T-cell (primary cell): ENCODE results near the gene FAM47E. TPM values are rescaled to one million over a fixed set of nuclear protein-coding genes. Genes with fewer than 3 reads are reported as not detected.

Experiments used
- ATAC-seq, 4 experiments: fragments of 200-7000 bp in 3 of 4; fragments of 150-1000 bp in 1 of 4; cut with Tn5 transposase; replicated peaks in 1 of 4; 1 replicate in 3 of 4; 2 replicates in 1 of 4; pipeline ENCODE4 v1.10.0; 2021; ENCODE audit warnings: moderate library complexity in 3 of 4, mild to moderate bottlenecking in 2 of 4, moderate number of reproducible peaks in 1 of 4
- CTCF ChIA-PET, 2 donors: fragments of 300-600 bp; sonication (Branson Sonifier 250); formaldehyde crosslinking; loops; one replicate each; lab custom pipeline; 2022; ENCODE audit warnings: antibody characterized with exemption in 2 of 2; lab: Charles Lee
- POLR2A ChIA-PET, 2 donors: fragments of 300-600 bp; sonication (Branson Sonifier 250); formaldehyde crosslinking; loops; one replicate each; lab custom pipeline; 2022; ENCODE audit warnings: antibody characterized with exemption in 2 of 2; lab: Charles Lee
- DNase-seq, 35 experiments: peaks; one replicate each; pipeline versions ENCODE4 v3.0.0 to v3.0.0-alpha.2; 2013 to 2023
- H3K27ac ChIP-seq: one replicate; pipeline ENCODE4 v1.5.1; 2013; ENCODE audit warnings: low read length
- H3K27me3 ChIP-seq, 2 experiments: replicated peaks in 1 of 2; 1 replicate in 1 of 2; 2 replicates in 1 of 2; pipeline versions ENCODE4 v1.6.1 to v1.7.0; 2013; ENCODE audit warnings: low read length in 1 of 2, mixed read lengths in 1 of 2; ENCODE audit not compliant: control insufficient read depth in 2 of 2, insufficient read depth in 2 of 2; ENCODE audit errors: extremely low read depth in 1 of 2
- H3K36me3 ChIP-seq, 2 donors: 1 replicate in 1 of 2; 2 replicates in 1 of 2; pipeline versions ENCODE4 v1.6.1 to v1.7.0; 2013; ENCODE audit warnings: low read length in 1 of 2; ENCODE audit not compliant: control insufficient read depth in 2 of 2, insufficient read depth in 1 of 2; ENCODE audit errors: extremely low read depth in 1 of 2
- H3K4me1 ChIP-seq, 2 experiments: 1 replicate in 1 of 2; 2 replicates in 1 of 2; pipeline versions ENCODE4 v1.6.1 to v1.7.0; 2013; ENCODE audit warnings: low read length in 2 of 2, mixed read lengths in 1 of 2; ENCODE audit not compliant: insufficient read depth in 2 of 2, control insufficient read depth in 1 of 2; ENCODE audit errors: extremely low read depth in 1 of 2
- H3K4me3 ChIP-seq, 2 donors: 1 replicate in 1 of 2; 2 replicates in 1 of 2; pipeline versions ENCODE4 v1.5.1 to v1.7.0; 2013; ENCODE audit warnings: mild to moderate bottlenecking in 2 of 2, low read length in 1 of 2, moderate library complexity in 1 of 2; ENCODE audit not compliant: control insufficient read depth in 1 of 2; ENCODE audit errors: extremely low read depth in 1 of 2
- H3K9me3 ChIP-seq: 2 replicates; pipeline ENCODE4 v1.7.0; 2013
- H3K27ac Mint-ChIP-seq, 2 donors: one replicate each; pipeline ENCODE4 v1.8.0; 2020 to 2021; ENCODE audit warnings: mild to moderate bottlenecking in 2 of 2, mixed read lengths in 2 of 2
- H3K27me3 Mint-ChIP-seq, 2 donors: one replicate each; pipeline ENCODE4 v1.8.0; 2021 to 2022; ENCODE audit warnings: mixed read lengths in 2 of 2
- H3K36me3 Mint-ChIP-seq: one replicate; pipeline ENCODE4 v1.8.0; 2021; ENCODE audit warnings: mixed read lengths
- H3K4me1 Mint-ChIP-seq, 3 donors: one replicate each; pipeline ENCODE4 v1.8.0; 2020 to 2022; ENCODE audit warnings: mixed read lengths in 3 of 3, mild to moderate bottlenecking in 1 of 3
- H3K4me3 Mint-ChIP-seq, 3 donors: one replicate each; pipeline ENCODE4 v1.8.0; 2020 to 2022; ENCODE audit warnings: mild to moderate bottlenecking in 3 of 3, mixed read lengths in 3 of 3, moderate library complexity in 3 of 3
- H3K9me3 Mint-ChIP-seq, 3 donors: one replicate each; pipeline ENCODE4 v1.8.0; 2020 to 2022; ENCODE audit warnings: mixed read lengths in 3 of 3
- WGBS: methylation state at CpG from one replicate; pipeline ENCODE4 v1.1.5; 2013; ENCODE audit warnings: missing lambda C conversion rate; ENCODE audit not compliant: insufficient coverage; 5-methylcytosine and 5-hydroxymethylcytosine counted together
- total RNA-seq, 35 experiments: library from RNA in 6 of 35; stranded (reverse) in 6 of 35; fragments of 120-200 nt in 1 of 35; gene quantifications; one replicate each; pipeline versions ENCODE4 v1.2.1 to v1.2.4 and lab custom pipeline; 2013 to 2026

Gene FAM47E
- total RNA-seq, 5 donors from 2014 or later (not counting 1 experiment from before 2014, with no cell fraction given), result 0.19 TPM; not detected in 4

DNA sequence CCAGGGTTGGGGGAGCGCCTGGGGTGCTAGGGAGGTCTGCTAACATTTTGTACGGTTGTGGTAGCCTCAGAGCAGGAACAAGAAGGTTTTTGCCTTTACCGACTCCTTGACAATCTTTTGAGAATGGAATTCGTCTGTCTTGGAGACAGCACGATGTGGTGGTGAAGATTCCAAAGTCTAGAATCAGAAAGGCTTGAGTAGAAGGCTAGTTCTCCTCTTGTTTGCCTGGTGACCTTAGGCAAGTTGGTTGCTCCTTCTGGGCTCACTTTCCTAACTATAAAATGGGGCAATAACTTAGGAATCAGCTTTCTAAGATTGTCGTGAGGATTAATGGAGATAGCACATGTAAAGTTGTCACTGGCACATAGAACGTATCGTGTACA lies 741 bp downstream of the FAM47E start:
- H3K36me3 Mint-ChIP-seq, result no peaks in the 10 kb centered on the region
- CTCF ChIA-PET, result interaction anchor here in 1 of 2 donors (0.8 kb wide), 1 partner anchor 252 kb away, joined by 5 read pairs; no protein-coding TSS in a partner anchor
- no peaks in the 10 kb centered on the region for H3K9me3 ChIP-seq
- H3K4me3 ChIP-seq, result no peak overlapping the region
- peaks cover 5 to 9% (median 7%) of the 10 kb centered on the region in 3 donors for H3K4me1 Mint-ChIP-seq
- 95% methylated on average over 5 of the region's 8 CpGs for WGBS
- POLR2A ChIA-PET, result no interaction called here
- ATAC-seq (no peak), DNase-seq (no peak)
- H3K9me3 Mint-ChIP-seq, result no peaks in the 10 kb centered on the region
- no peak overlapping the region for H3K27ac Mint-ChIP-seq
- H3K27me3 ChIP-seq, result peaks cover 0 to 24% of the 10 kb centered on the region in 2 experiments
- peaks cover 50 to 58% of the 10 kb centered on the region in 2 donors for H3K27me3 Mint-ChIP-seq
- H3K27ac ChIP-seq, result no peak overlapping the region
- no peaks in the 10 kb centered on the region for H3K36me3 ChIP-seq
- H3K4me3 Mint-ChIP-seq, result peak overlapping the region in 2 of 3 donors; percentile 53 to 75
- peaks cover 0 to 12% of the 10 kb centered on the region in 2 experiments for H3K4me1 ChIP-seq

DNA sequence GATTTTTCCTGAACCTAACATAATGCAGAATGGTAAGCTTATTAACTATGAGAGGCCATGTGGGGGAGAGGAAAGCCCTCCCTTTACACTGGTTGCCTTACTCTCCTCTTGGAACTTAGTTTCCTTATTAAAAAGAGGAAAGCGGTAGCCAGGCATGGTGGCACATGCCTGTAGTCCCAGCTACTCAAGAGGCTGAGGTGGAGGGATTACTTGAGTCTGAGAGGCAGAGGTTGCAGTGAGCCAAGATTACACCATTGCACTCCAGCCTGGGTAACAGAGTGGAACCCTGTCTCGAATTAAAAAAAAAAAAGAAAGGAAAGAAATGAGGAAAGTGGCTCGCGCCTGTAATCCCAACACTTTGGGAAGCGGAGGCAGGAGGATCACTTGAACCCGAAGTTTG lies 2.0 kb downstream of the FAM47E start:
- Histone ChIP-seq H3K4me1 (peaks cover 0 to 12% of the 10 kb centered on the region in 2 experiments), H3K27me3 (peaks cover 0 to 24% of the 10 kb centered on the region in 2 experiments), H3K27ac (no peak overlapping the region), H3K36me3 (no peaks in the 10 kb centered on the region), H3K9me3 (no peaks in the 10 kb centered on the region), H3K4me3 (no peak overlapping the region)
- ChIA-PET CTCF (no interaction called here), POLR2A (interaction anchor here in 1 of 2 donors (0.6 kb wide), 1 partner anchor 230 kb away, joined by 3 read pairs; no protein-coding TSS in a partner anchor)
- Mint-ChIP-seq H3K27ac (no peak overlapping the region), H3K27me3 (peaks cover 56 to 58% of the 10 kb centered on the region in 2 donors), H3K36me3 (no peaks in the 10 kb centered on the region), H3K4me3 (no peak overlapping the region), H3K9me3 (no peaks in the 10 kb centered on the region), H3K4me1 (peaks cover 5 to 9% (median 7%) of the 10 kb centered on the region in 3 donors)
- no peak for ATAC-seq
- no peak for DNase-seq
- no CpG with 5 or more reads among the region's 6 CpGs for WGBS

DNA sequence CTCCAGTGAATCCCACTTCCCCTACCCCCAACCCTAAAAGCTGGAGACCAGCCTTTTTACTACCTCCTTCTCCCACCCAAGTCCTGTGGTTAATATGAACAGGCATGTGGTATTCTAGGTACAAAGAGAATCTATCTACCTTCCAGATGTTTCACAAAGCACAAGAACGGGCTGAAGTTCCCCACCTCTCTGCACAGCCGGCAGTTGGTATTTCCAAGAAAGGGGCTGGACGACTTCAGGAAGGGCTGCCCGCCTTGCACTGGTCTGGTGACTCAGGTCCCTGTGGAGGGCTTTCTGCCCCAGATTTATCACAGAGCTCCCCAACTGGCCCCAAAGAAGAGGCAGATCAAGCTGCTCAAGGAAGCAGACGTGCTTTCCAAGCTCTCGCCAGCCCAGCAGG lies 4.5 kb downstream of the FAM47E start:
- peaks cover 0 to 10% of the 10 kb centered on the region in 2 experiments for H3K4me1 ChIP-seq
- DNase-seq, result no peak
- peaks cover 4 to 6% (median 5%) of the 10 kb centered on the region in 3 donors for H3K4me1 Mint-ChIP-seq
- H3K4me3 Mint-ChIP-seq, result no peak overlapping the region
- H3K9me3 ChIP-seq, result no peaks in the 10 kb centered on the region
- H3K36me3 Mint-ChIP-seq, result no peaks in the 10 kb centered on the region
- H3K27ac ChIP-seq, result no peak overlapping the region
- H3K4me3 ChIP-seq, result no peak overlapping the region
- peaks cover 0 to 20% of the 10 kb centered on the region in 2 experiments for H3K27me3 ChIP-seq
- no peak for ATAC-seq
- H3K27me3 Mint-ChIP-seq, result peaks cover 43 to 44% of the 10 kb centered on the region in 2 donors
- no peaks in the 10 kb centered on the region for H3K9me3 Mint-ChIP-seq
- WGBS, result 38% methylated on average over 3 of the region's 6 CpGs
- ChIA-PET CTCF (no interaction called here), POLR2A (no interaction called here)
- H3K36me3 ChIP-seq, result no peaks in the 10 kb centered on the region
- no peak overlapping the region for H3K27ac Mint-ChIP-seq

DNA sequence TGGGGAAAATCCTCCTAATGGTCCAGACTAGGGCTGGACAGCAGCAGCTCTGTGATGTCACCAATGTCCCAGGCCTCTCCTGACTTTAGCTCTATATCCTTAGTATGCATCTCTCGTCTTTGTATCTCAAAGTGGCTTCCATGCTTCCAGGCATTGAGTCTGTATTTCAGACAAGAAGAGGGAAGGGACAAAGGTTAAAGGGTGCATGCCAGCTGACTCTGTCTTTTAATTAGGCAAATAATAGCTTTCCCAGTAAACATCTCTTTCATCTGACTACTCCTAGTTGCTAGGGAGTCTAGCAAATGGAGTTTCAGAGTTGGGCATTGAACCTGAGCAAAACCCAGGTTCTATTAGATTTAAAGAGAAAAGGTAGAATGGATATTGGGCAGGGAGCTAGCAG lies 5.4 kb downstream of the FAM47E start:
- Mint-ChIP-seq H3K27me3 (peaks cover 37 to 38% of the 10 kb centered on the region in 2 donors), H3K4me3 (no peak overlapping the region), H3K36me3 (no peaks in the 10 kb centered on the region), H3K27ac (no peak overlapping the region), H3K4me1 (no peaks in the 10 kb centered on the region), H3K9me3 (no peaks in the 10 kb centered on the region)
- Histone ChIP-seq H3K4me1 (peaks cover 0 to 2% of the 10 kb centered on the region in 2 experiments), H3K36me3 (no peaks in the 10 kb centered on the region), H3K4me3 (no peak overlapping the region), H3K9me3 (no peaks in the 10 kb centered on the region), H3K27me3 (peaks cover 0 to 12% of the 10 kb centered on the region in 2 experiments), H3K27ac (no peak overlapping the region)
- DNase-seq (no peak), ATAC-seq (no peak)
- no CpG with 5 or more reads among the region's 1 CpG for WGBS
- POLR2A ChIA-PET, result no interaction called here
- CTCF ChIA-PET, result interaction anchor here in 1 of 2 donors (0.5 kb wide), 1 partner anchor 118 kb away, joined by 3 read pairs; no protein-coding TSS in a partner anchor

DNA sequence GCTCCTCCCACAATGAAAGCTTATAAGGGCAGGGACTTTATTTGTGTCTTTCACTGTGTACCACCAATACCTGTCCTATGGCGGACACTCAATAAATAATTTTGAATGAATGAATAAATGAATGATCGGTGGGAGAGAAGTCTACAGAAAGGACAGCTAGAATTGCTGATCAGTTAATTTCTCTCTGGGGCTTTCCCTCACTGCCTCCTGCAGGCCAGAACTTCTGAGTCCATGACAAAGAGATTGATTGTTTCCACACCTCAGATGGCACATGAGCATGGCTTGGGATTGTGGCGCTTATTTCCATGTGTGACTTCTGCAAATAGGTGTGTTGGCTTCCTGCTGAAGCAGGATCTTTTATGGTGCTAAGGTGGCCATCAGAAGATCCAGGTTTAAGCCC lies 6.3 kb downstream of the FAM47E start:
- H3K9me3 ChIP-seq, result no peaks in the 10 kb centered on the region
- Mint-ChIP-seq H3K36me3 (no peaks in the 10 kb centered on the region), H3K4me1 (no peaks in the 10 kb centered on the region), H3K4me3 (no peak overlapping the region), H3K27me3 (peaks cover 30 to 35% of the 10 kb centered on the region in 2 donors), H3K9me3 (no peaks in the 10 kb centered on the region), H3K27ac (no peak overlapping the region)
- ChIA-PET POLR2A (no interaction called here), CTCF (interaction anchor here in 1 of 2 donors (0.5 to 0.6 kb wide), 2 partner anchors 117 to 818 kb away, joined by 3 read pairs; no protein-coding TSS in a partner anchor)
- DNase-seq, result no peak
- no peak overlapping the region for H3K27ac ChIP-seq
- no peaks in the 10 kb centered on the region for H3K36me3 ChIP-seq
- H3K4me3 ChIP-seq, result no peak overlapping the region
- WGBS, result 100% methylated on average over 3 of the region's 3 CpGs
- no peak for ATAC-seq
- H3K27me3 ChIP-seq, result peaks cover 0 to 9% of the 10 kb centered on the region in 2 experiments
- no peaks in the 10 kb centered on the region for H3K4me1 ChIP-seq

DNA sequence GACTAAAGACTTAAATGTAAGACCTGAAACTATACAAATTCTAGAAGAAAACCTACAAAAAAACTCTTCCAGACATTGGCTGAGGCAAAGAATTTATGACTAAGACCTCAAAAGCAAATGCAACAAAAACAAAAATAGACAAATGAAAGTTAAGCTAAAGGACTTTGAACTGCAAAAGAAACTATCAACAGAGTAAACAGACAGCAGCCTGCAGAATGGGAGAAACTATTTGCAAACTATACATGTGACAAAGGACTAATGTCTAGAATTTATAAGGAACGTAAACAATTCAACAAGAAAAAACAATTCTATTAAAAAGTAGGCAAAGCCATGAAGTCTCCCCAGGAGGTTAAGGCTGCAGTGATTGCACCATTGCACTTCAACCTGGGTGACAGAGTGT lies 9.1 kb downstream of the FAM47E start:
- no peak for ATAC-seq
- H3K36me3 Mint-ChIP-seq, result no peaks in the 10 kb centered on the region
- no CpG with 5 or more reads among the region's 1 CpG for WGBS
- peaks cover 0 to 6% of the 10 kb centered on the region in 2 experiments for H3K27me3 ChIP-seq
- ChIA-PET CTCF (no interaction called here), POLR2A (no interaction called here)
- H3K27me3 Mint-ChIP-seq, result peaks cover 11 to 16% of the 10 kb centered on the region in 2 donors
- no peak overlapping the region for H3K4me3 ChIP-seq
- H3K9me3 ChIP-seq, result no peaks in the 10 kb centered on the region
- H3K4me1 Mint-ChIP-seq, result no peaks in the 10 kb centered on the region
- no peaks in the 10 kb centered on the region for H3K9me3 Mint-ChIP-seq
- H3K27ac ChIP-seq, result no peak overlapping the region
- H3K36me3 ChIP-seq, result no peaks in the 10 kb centered on the region
- no peak for DNase-seq
- H3K27ac Mint-ChIP-seq, result no peak overlapping the region
- no peaks in the 10 kb centered on the region for H3K4me1 ChIP-seq
- H3K4me3 Mint-ChIP-seq, result no peak overlapping the region
